Vagina (tissue), 2 donors: ENCODE data around the gene PRG3.

Source experiments
- CTCF ChIP-seq, 3 experiments: fragments of 450-650 bp in 2 of 3; fragments of 200-600 bp in 1 of 3; sonication (generic) in 1 of 3; IDR thresholded peaks; one replicate each; pipeline ENCODE4 v1.5.1; 2017 to 2019; ENCODE audit warnings: antibody characterized with exemption in 3 of 3, mild to moderate bottlenecking in 2 of 3, moderate library complexity in 2 of 3
- POLR2A ChIP-seq, 2 donors: fragments of 450-650 bp; IDR thresholded peaks; one replicate each; pipeline ENCODE4 v1.6.1; 2017; ENCODE audit warnings: antibody characterized with exemption in 2 of 2, mild to moderate bottlenecking in 2 of 2, moderate library complexity in 2 of 2
- POLR2AphosphoS5 ChIP-seq, 2 donors: sonication (generic); formaldehyde crosslinking; IDR thresholded peaks; one replicate each; pipeline ENCODE4 v1.9.0; 2017; ENCODE audit warnings: antibody characterized with exemption in 2 of 2, mild to moderate bottlenecking in 2 of 2, low read depth in 1 of 2; ENCODE audit not compliant: insufficient read depth in 1 of 2

DNA sequence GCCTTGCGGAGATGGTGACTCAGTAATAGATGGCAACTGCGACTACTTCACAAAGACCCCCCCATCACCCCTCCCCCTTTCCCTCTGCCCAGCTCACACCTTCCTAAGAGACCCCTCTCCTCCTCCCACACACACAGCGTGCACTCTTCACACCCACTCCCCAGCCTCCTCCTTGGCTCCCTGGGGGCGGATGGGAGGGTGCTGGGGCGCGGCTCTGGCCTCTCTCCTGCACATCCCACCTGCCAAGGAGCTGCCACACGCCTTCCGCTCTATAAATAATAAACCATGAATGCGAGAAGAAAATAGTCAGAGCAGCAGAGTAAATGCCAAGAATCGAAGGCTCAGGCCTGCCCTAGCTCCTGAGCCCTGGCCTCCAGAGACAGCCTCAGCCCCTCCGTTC lies 38.2 kb downstream of the PRG3 start:
- TF ChIP-seq POLR2A (IDR thresholded peaks at IDR 0.05) (no peak), POLR2AphosphoS5 (IDR thresholded peaks at IDR 0.05; ENCODE audit: insufficient read depth in 1 of 2, low read depth in 1 of 2) (no peak), CTCF (IDR thresholded peaks at IDR 0.05) (no peak)
